GM19043 (cell line): ENCODE data around the gene LARGE1.

Experiments
- ATAC-seq: cut with Tn5 transposase; IDR thresholded peaks from one replicate; pipeline ENCODE4 v1.9.1; 2021; ENCODE audit warnings: low read depth; ENCODE audit not compliant: unreplicated experiment

LARGE1 gene

GRCh38 chr22:33887173-33887572, 33.1 kb downstream of the LARGE1 start:
- no peak for ATAC-seq

GRCh38 chr22:33886696-33887095, 33.6 kb downstream of the LARGE1 start:
- no peak for ATAC-seq

DNA sequence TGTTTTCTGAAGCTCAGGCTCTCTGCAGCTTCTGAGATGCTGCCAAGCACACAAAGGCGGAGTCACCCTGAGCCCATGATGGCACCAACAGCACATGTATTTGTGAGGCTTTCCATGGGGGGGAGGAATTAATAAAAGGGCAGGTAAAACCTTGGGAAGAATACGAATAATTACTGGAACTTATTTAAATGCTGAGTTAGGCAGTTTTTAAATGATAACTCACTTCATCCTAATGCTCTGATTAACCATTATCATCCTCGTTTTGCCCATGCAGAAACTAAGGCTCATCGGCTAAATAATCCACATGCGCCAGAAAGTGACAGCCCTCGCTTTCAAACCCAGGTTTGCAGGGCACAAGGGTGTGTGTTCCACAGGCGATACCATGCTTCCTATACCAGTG, 35.4 kb downstream of the LARGE1 start:
- ATAC-seq: no peak

- no peak for ATAC-seq
Measured at GRCh38 chr22:33883961-33884808, 36.1 kb downstream of the LARGE1 start.

- ATAC-seq: no peak
Measured at GRCh38 chr22:33883561-33883960, 36.7 kb downstream of the LARGE1 start.

DNA sequence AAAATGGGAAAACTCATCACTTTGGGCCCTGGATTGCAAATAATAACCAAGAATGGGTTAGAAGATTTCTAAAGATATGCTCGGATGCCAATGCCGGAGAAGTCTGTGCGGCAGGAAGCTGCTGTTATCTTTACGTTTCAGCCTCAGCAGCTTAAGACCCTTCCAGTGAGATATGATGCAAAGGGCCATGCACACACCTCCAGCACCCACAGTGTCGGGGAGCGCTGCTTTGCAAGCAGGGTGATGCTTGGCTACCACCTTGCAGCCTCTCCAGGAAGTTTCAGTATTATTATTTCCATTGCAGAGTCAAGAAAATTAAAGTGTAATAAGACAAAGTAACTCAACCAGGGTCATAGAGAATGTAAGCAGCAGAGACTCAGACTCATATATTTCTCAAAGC, 37.3 kb downstream of the LARGE1 start:
- no peak for ATAC-seq

- ATAC-seq: no peak
Measured at GRCh38 chr22:33880986-33881385, 39.3 kb downstream of the LARGE1 start.

DNA sequence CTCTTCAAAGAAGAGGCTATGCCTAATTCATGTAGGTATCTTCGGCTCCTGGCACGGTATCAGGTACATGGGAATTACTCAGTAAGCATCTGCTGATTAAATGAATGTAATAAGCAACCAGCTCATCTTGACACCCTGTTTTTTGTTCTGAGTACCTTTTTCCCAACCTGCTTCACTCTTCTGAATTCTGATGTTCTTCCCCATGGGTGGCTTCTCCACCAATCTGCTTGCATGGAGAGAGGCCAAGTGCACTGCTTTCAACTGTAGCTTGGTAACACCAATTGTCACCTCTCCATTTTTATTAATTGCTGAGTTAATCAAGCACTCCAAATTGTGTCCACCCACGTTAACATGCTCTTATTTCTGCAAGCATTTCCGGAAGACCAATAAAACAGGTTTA, 40.5 kb downstream of the LARGE1 start:
- no peak for ATAC-seq

GRCh38 chr22:33875316-33875715, 45.0 kb downstream of the LARGE1 start:
- ATAC-seq: no peak

DNA sequence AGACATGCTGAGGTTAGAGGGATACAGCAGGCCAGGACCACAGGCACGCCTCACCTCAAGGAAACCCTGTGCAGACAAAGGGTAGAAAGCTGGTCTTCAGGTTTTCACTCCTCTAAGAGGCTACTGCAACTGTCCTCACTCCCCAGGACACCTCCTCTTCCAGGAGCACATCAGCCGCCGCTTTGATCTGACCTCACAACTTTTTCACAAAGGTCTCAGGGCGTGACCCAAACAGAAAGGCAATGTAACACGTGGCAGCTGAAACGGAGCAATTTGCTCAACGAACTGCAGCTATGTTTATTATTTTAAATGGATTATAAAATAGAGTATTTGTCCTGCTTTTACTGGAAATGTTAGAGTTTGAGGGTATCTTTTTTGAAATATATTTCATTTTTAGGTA, 46.1 kb downstream of the LARGE1 start:
- ATAC-seq: no peak

DNA sequence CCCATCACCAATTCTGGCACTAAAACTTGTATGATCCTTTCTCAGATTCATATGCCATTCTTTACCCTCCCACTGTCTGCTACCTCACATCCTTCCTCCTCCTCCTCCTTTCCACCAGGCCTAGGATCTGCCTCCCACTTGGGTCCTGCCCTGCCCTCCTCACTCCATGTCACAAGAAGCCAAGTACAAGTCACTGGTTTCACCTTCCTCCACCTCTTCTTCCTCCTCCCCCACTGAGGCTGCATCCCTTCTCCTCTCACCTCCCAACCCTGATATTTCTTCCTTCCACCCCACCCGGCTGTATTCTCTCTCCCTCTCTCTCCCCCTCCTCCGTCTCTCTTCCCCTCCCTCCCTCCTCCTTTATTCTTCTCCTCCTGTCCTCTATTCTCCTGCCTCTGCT, 46.6 kb downstream of the LARGE1 start:
- ATAC-seq: no peak

DNA sequence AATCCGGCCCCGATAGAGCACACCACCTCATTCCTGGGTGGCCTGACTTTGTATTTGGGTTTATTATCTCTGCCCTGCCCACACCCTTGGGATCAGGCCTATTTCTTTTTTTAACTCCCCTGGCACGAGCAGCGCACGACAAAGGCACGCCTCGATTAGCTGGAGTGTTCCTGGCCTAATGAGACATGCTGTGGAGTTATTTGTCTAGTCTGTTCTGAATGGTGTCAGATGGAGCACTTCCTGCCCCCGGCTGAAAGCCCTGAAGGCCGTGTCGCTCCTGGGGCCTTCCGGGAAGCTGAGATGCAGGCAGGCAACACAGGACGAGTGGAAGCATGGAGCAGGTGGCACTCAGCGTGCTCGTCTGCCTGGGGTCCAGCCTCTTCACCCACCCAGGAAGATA, 47.1 kb downstream of the LARGE1 start:
- ATAC-seq: no peak

- no peak for ATAC-seq
Measured at GRCh38 chr22:33871935-33872334, 48.3 kb downstream of the LARGE1 start.

DNA sequence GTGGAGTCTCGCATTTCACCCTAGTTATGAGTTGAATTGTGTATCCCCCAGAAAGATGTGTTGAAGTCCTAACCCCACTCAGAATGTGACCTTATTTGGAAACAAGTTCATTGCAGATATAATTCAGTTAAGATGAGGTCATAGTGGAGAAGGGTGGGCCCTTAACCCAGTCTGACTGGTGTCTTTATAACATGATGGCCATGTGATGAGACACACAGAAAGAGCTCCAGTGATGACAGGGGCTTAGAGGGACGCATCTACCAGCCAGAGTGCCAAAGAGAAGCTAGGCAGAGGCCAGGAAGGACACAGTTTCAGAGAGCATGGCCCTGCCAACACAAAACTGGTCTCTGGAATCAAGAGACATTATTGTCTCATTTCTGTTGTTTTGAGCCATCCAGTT, 50.3 kb downstream of the LARGE1 start:
- ATAC-seq: no peak

GRCh38 chr22:33867971-33868370, 52.3 kb downstream of the LARGE1 start:
- no peak for ATAC-seq

GRCh38 chr22:33867118-33867866, 53.0 kb downstream of the LARGE1 start:
- ATAC-seq: no peak

DNA sequence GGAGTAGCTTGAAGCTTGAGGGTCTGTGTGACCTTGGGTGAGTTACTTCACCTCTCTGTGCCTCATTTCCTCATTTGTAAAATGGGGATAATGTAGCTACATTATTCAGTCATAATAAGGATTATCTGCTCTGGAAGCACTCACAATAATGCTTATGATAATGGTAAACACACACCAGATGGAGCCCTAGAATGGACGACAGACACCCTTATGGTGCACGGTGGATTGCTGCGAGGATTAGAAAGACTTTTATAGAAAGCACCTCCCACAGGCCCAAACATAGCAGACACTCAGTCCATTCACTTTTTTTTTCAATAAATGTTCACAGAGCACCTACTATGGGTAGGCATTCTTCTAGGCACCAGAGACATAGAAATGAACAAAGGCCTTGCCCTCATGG, 53.8 kb downstream of the LARGE1 start:
- ATAC-seq: no peak

GRCh38 chr22:33865996-33866395, 54.3 kb downstream of the LARGE1 start:
- ATAC-seq: no peak

DNA sequence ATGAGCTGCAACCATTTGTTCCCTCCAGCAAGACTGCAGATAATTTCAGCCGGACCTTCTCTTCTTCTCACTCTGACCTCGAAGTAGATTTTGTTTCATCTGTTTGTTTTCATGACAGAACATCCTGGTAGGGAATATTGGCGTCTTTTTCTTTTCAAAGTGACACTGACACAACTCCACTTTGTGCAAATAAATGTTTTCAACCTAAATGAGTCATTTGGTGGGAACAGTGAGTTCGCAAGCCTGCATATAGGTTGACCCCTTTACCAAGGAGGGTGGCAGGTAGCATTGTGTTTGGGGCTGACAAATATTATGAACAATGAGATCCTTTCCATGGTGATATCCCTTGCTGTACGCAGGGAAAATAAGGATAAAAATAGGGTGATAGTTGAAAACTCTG, 55.0 kb downstream of the LARGE1 start:
- ATAC-seq: no peak

- no peak for ATAC-seq
Measured at GRCh38 chr22:33864723-33865130, 55.5 kb downstream of the LARGE1 start.

- no peak for ATAC-seq
Measured at GRCh38 chr22:33861216-33861875, 58.9 kb downstream of the LARGE1 start.
